ENCODE results near the gene RTP3.
"Not testable (repeated sequence)": the region's sequence is repeated elsewhere in the genome, so short reads cannot be mapped to it uniquely, and the experiment has no call there.

RTP3 gene

GRCh38 chr3:46542344-46542743, 44.6 kb downstream of the RTP3 start:
- DNase-seq (ENCODE audit: low read depth), result no peak
- TF ChIP-seq CTCF (IDR thresholded peaks at IDR 0.05; ENCODE audit: low read length, missing control alignments), result no peak
- no peak overlapping the region for H3K4me3 ChIP-seq (replicated peaks; ENCODE audit: low read depth, low read length)

- H3K4me3 ChIP-seq (replicated peaks; ENCODE audit: low read depth, low read length), result no peak overlapping the region
- DNase-seq (ENCODE audit: low read depth), result no peak
- TF ChIP-seq CTCF (IDR thresholded peaks at IDR 0.05; ENCODE audit: low read length, missing control alignments), result no peak
Observed at GRCh38 chr3:46542801-46543201, 45.0 kb downstream of the RTP3 start.

GRCh38 chr3:46544771-46545503, 47.2 kb downstream of the RTP3 start:
- no peak for DNase-seq (ENCODE audit: low read depth)
- no peak for TF ChIP-seq CTCF (IDR thresholded peaks at IDR 0.05; ENCODE audit: low read length, missing control alignments)

GRCh38 chr3:46545818-46546630, 48.2 kb downstream of the RTP3 start:
- no peak for DNase-seq (ENCODE audit: low read depth)
- H3K4me3 ChIP-seq (replicated peaks; ENCODE audit: low read depth, low read length), result no peak overlapping the region
- no peak for TF ChIP-seq CTCF (IDR thresholded peaks at IDR 0.05; ENCODE audit: low read length, missing control alignments)

More at GRCh38 chr3:46544771-46545503, 47.2 kb downstream of the RTP3 start:
- H3K4me3 ChIP-seq (replicated peaks; ENCODE audit: low read depth, low read length), result no peak overlapping the region

GRCh38 chr3:46546896-46547440, 49.2 kb downstream of the RTP3 start:
- no peak overlapping the region for H3K4me3 ChIP-seq (replicated peaks; ENCODE audit: low read depth, low read length)
- no peak for TF ChIP-seq CTCF (IDR thresholded peaks at IDR 0.05; ENCODE audit: low read length, missing control alignments)
- DNase-seq (ENCODE audit: low read depth), result no peak

- DNase-seq (ENCODE audit: low read depth); H3K4me3 ChIP-seq (replicated peaks; ENCODE audit: low read depth, low read length): not testable (repeated sequence)
Observed at GRCh38 chr3:46548611-46549010, 50.8 kb downstream of the RTP3 start.

GRCh38 chr3:46549408-46549904, 51.7 kb downstream of the RTP3 start:
- no peak overlapping the region for H3K4me3 ChIP-seq (replicated peaks; ENCODE audit: low read depth, low read length)
- no peak for DNase-seq (ENCODE audit: low read depth)
- no peak for TF ChIP-seq CTCF (IDR thresholded peaks at IDR 0.05; ENCODE audit: low read length, missing control alignments)

Measured in fibroblast of pulmonary artery (primary cell).